NOMO-1 (cell line): Measurements from ENCODE around the gene SLC25A1.
"Not testable (repeated sequence)": the region's sequence is repeated elsewhere in the genome, so short reads cannot be mapped to it uniquely, and the experiment has no call there.

Experiments used
- DNase-seq, 2 experiments: peaks; one replicate each; lab custom pipeline; 2025; ENCODE audit not compliant: unreplicated experiment in 2 of 2; lab: John Stamatoyannopoulos, UW

SLC25A1 gene

DNA sequence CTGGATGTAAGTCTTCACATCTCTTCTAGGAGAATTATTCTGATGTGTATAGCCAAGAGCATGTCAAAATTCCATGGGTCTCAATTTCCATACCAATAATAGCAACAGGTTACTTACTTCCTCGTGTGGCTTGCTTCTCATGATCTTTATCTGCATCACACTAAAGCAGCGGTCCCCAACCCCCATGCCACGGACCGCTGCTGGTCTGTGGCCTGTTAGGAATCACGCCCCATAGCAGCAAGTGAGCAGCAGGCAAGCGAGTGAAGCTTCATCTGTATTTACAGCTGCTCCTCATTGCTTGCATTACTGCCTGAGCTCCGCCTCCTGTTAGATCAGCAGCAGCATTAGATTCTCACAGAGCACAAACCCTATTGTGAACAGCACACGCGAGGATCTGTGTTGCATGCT lies 28.9 kb upstream of the SLC25A1 start:
- DNase-seq, result no peak

DNA sequence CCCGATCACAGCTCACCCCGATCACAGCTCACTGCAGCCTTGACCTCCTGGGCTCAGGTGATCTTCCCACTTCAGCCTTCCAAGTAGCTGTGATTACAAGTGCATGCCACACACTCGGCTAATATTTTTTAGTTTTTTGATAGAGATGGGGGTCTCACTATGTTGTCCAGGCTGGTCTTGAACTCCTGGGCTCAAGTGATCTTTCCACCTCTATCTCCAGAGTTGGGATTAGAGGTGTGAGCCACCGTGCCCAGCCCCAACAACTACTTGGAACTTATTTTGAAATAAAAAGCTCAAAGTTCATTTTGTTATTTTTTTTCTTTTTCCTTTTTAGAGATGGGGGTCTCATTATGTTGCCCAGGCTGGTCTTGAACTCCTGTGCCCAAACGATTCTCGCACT lies 27.8 kb upstream of the SLC25A1 start:
- no peak for DNase-seq

GRCh38 chr22:19204640-19205039 lies 26.1 kb upstream of the SLC25A1 start:
- DNase-seq, result no peak

- no peak for DNase-seq
These were observed 25.3 kb upstream of the SLC25A1 start for GRCh38 chr22:19203834-19204233.

DNA sequence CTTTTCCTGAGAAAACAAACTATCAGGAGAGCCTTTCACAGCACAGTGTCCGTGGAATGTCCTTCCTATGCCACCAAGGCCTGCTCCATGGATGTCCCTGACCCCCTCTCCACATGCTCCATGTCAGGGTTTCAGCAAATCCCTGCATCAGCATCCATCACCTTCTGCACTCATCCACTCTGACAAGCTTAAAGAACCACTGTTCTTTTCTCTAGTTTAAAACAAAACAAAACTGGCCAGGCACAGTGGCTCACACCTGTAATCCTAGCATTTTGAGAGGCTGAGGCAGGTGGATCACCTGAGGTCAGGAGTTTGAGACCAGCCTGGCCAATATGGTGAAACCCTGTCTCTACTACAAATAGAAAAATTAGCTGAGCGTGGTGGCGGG lies 24.3 kb upstream of the SLC25A1 start:
- not testable (repeated sequence) for DNase-seq

DNA sequence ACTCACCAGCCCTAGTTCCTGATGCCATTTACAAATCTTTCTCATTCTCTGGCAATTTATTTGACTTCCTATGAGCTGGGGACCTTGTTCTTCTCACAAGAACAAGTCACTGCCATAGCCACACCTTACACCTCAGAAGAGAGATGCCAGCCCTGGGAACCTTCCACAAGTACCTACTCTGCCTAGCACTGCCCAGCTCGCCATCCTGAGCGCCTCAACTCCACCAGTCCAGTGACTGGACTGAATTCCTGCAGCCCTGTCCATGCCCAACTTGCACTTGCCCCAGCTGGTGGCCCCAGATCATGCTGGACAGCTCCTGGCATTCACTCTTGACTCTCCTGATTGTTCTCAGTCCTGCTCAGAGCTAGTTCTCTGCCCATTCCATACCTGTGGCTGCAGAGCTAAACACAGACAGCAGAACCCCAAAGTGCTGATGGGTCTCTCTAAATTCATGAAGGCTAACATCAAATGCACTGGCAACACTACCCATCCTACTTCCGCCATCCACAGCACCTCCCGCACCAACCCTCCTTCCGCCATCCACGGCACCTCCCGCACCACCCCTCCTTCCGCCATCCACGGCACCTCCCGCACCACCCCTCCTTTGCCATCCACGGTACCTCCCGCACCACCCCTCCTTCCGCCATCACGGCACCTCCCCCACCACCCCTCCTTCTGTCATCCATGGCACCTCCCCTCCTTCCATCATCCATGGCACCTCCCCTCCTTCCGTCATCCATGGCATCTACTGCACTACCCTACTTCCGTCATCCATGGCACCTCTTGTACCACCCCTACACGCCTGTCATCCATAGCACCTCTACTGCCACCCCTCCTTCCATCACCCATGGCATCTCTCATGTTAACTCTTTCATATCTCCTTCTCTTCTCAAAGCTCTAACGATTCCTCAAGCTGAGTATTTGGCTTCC lies 23.6 kb upstream of the SLC25A1 start:
- no peak for DNase-seq

GRCh38 chr22:19201130-19201868 lies 22.8 kb upstream of the SLC25A1 start:
- no peak for DNase-seq

GRCh38 chr22:19199479-19199878 lies 20.9 kb upstream of the SLC25A1 start:
- DNase-seq, result no peak

DNA sequence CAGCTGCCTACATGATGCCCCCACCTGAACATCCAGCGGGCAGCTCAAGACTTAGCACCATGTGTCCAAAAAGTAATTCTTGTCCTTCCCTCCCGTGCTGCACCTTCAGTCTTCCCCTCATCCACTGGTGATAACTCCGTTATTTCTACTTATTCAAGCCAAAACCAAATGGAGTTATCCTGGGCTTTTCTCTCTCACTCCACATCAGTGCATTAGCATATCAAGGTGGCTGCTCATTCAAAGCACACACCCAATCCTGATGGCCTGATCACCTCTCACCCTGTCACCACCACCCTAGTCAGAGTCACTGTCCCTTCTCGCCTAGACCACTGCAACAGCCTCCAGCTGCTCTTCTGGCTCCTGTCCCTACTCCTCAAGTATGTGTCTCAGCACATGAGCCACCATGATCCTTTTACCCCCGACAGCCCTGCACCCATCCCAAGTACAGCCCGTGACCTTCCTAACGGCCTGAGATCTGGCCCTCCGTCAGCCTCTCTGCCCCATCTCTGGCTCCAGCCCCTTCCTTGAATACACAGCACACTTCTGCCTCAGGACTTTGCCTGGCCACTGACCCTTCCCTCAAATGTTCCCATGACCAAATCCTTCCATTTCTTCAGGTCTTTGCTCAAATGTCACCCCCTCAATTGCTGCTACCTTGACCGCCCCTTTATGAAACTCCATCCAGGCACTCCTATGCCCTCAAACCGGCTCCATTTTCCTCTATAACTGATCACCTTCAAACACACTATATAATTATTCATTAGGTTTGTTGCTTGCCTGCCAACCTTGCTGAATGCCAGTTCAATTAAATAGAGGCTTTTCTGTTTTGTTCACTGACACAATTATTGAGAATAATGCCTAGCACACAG lies 19.7 kb upstream of the SLC25A1 start:
- no peak for DNase-seq

DNA sequence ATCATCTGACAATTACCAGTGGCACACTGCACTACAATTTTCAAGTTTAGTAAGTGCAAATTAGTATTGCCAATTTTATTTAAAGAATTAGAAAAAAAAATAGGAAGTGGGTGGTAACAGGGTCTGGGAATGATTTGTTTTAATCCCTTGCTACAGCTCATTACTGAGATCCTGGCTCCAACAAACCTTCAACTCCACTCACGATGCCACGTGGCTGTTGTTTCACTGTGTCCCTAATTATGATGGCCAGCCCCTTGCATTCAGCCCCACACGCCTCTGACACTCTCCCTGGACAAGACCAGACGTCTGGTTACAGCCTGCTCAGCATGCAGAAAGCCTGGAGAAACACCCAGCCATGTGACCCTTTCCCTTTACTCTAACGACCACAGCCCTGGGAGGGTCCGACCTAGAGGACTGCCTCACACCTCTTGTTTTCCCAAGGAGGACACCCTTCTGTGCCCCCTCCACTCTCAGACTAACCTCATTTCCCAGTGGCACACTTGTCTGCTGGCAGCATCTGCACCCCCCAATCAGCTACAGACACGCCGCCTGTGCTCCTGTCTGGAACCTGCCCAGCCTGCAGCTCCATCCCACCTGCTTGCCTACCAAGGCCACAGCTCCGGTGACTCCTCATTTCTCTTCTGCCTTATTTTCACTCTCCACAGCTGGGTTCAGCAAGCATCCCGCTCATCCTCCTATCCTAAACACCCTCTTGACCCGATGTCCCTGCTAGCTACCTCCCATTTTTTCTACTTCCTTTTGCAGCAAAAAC lies 18.5 kb upstream of the SLC25A1 start:
- no peak for DNase-seq

DNA sequence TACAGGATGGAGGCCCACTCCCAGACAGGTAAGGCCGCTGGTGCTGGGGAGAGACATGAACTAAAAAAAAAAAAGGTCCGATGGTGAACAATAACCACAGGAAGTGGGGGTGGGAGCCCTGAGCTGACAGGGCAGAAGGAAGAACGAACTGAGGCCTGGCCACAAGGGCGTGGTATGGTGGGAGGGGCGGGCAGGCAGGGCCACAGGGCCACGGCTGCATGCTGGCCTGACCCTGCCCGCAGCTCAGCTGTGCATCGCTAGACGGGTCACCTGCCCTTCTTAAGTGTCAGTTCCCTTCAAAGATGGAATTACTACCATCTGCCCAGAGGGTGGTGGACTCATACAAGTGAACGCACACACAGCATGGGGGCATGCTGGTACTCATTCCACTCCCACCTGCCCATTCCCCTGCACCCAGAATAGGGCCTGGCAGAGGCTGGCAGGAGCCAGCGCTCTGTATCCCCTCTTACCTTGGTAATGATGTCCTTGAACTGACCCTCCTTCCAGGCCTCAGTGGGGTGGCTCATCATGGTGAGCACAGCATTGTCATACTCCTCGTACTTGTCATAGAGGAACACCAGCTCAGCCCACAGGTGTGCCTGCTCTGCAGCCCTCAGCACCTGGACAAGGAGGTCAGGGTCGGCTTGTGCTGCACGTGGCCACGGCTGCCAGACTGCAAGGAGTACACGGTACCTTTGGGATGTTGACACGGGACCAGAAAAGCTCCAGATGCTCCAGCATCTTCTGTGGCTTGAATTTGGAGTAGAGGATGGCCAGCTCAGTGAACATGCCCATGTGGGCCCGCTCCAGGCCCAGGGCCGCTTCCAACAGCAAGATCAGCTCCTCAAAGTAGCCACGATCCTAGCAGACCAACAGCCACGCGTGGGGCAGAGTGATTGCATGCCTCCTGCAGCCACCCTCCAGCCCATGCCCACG lies 17.5 kb upstream of the SLC25A1 start:
- DNase-seq, result no peak

DNA sequence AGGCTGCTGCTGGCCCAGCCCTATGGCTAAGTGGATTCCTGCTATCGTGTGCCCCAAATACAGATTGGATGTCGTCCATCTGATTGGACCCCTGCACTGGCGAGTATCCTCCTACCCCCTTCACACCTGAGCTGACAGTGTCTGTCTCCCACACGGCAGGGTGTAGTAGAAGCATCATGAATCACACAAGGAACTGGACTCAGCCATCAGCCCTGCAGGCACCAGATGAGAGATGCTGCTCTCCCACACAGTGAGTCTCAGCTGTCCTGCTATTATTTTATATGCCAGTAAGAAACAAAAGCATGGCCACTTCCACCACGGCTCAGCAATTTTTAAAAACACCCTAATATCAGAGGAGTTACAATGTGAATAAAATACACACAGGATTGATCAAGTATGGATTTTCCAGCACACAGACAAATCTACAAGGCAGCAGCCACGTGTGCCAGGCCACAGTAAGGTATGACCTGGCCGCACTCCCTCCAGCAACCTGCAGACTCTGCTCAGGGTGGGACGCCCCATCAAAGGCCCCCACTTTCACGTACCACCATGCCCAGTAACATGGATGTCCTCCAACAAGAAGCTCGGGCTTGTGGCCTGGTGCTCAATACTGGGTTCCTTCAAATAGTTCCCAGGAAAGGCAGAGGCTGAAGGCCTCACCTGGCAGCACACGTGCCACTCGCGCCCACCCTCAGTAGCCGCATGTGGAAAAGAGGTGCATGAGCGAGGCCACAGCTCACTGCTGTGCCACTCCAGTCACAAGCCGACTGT lies 16.4 kb upstream of the SLC25A1 start:
- DNase-seq, result no peak

DNA sequence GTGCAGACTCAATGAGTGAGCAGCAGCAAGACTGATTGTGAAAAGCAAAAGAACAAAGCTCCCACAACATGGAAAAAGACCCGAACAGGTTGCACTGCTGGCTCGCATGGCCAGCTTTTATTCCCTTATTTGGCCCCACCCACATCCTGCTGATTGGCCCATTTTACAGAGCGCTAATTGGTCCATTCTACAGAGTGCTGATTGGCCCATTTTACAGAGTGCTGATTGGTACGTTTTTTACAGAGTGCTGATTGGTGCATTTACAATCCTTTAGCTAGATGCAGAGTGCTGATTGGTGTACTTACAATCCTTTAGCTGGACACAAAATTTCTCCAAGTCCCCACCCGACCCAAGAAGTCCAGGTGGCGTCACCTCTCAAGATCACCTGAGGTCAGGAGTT lies 15.3 kb upstream of the SLC25A1 start:
- no peak for DNase-seq

DNA sequence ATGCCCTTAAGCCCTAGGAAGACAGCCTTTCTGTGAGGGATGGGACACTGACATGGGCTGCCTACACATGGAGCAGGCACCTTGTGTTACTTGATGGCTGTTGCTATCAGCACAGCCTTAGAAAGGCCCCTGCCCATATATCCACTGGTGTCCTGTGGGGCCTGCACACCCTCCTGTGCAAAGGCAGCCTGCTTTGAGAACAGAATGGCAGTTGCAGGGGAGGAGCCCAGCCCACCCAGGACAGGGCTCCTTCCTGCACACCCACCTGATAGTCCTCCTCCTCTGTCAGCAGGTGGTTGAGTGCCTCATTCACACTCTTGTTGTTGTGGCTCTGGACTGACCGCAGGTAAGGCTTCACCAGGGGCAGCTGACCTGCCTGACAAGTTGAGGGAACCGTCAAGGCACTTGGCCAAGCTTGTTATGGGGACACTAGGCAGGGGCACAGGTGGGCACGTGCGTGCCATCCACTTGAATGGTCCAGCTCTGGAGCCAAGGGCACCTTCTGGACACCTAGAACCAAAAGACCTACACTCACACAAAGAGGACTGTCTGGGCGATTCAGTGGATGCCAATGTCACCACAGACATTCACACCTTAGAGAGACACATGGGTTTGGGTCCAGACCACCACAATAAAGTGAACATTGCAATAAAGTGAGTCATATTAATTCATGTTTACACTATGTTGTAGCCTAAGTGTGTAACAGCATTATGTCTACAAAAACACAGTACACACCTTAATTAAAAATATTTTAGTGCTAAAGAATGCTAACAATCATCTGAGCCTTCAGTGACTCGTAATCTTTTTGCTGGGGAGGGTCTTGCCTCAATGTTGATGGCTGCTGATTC lies 9.4 kb upstream of the SLC25A1 start:
- no peak for DNase-seq

- no peak for DNase-seq
These were observed 5.9 kb upstream of the SLC25A1 start for GRCh38 chr22:19184276-19184997.

- no peak for DNase-seq
These were observed 4.7 kb upstream of the SLC25A1 start for GRCh38 chr22:19183216-19183615.
